Suprapubic skin (tissue), 4 donors: Measurements from ENCODE around the gene GIMAP5.

ENCODE experiments used
- EP300 ChIP-seq: sonication (generic); formaldehyde crosslinking; IDR thresholded peaks from one replicate; pipeline ENCODE4 v1.6.1; 2017; ENCODE audit warnings: antibody characterized with exemption
- POLR2A ChIP-seq, 2 donors: fragments of 450-650 bp; IDR thresholded peaks; one replicate each; pipeline ENCODE4 v1.6.1; 2017; ENCODE audit warnings: antibody characterized with exemption in 2 of 2, mild to moderate bottlenecking in 2 of 2, moderate library complexity in 2 of 2
- POLR2AphosphoS5 ChIP-seq, 3 donors: sonication (generic); formaldehyde crosslinking; IDR thresholded peaks; one replicate each; pipeline ENCODE4 v1.6.1; 2017; ENCODE audit warnings: antibody characterized with exemption in 3 of 3
- TF ChIP-seq, protein P1 (sequence below), 2 donors: fragments of 200-600 bp in 1 of 2; fragments of 450-650 bp in 1 of 2; sonication (generic) in 1 of 2; IDR thresholded peaks; one replicate each; pipeline ENCODE4 v1.5.1; 2016 to 2019; ENCODE audit warnings: antibody characterized with exemption in 2 of 2, mild to moderate bottlenecking in 1 of 2, moderate library complexity in 1 of 2

DNA sequence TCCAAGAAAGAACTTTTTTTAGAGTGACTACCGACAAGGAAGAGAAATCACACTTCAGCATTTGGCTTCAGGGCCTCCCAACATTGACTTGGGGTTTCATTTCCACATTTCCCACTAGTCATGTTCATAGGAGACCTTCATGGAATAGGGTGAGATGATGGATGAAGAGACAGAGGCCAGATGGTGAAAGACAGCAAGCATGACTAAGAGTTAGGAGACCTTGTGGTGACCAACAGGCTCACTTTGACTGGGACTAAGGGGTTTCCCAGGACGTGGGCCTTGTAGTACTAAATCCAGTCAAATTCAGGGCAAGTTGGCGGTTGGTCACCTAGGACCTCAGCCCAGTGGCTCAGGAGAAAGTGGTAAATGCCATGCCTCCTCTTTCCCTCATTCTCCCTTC is 3.0 kb upstream of the GIMAP5 start:
- TF ChIP-seq POLR2A (IDR thresholded peaks at IDR 0.05), result no peak
- TF ChIP-seq, protein P1, sequence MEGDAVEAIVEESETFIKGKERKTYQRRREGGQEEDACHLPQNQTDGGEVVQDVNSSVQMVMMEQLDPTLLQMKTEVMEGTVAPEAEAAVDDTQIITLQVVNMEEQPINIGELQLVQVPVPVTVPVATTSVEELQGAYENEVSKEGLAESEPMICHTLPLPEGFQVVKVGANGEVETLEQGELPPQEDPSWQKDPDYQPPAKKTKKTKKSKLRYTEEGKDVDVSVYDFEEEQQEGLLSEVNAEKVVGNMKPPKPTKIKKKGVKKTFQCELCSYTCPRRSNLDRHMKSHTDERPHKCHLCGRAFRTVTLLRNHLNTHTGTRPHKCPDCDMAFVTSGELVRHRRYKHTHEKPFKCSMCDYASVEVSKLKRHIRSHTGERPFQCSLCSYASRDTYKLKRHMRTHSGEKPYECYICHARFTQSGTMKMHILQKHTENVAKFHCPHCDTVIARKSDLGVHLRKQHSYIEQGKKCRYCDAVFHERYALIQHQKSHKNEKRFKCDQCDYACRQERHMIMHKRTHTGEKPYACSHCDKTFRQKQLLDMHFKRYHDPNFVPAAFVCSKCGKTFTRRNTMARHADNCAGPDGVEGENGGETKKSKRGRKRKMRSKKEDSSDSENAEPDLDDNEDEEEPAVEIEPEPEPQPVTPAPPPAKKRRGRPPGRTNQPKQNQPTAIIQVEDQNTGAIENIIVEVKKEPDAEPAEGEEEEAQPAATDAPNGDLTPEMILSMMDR (IDR thresholded peaks at IDR 0.05), result no peak
- no peak for TF ChIP-seq POLR2AphosphoS5 (IDR thresholded peaks at IDR 0.05)
- TF ChIP-seq EP300, result no peak
